Measurements from ENCODE around the gene ENOX1.
A peak's percentile ranks its signal among the peaks of the same experiment; 100 is the strongest.

The ENOX1 gene

GRCh38 chr13:43785650-43786471 lies 911 bp downstream of the ENOX1 start:
- peak; percentile 64 for DNase-seq (ENCODE audit: low read depth)

- DNase-seq (ENCODE audit: low read depth) = no peak
Observed at GRCh38 chr13:43785261-43785649, 1.5 kb downstream of the ENOX1 start.

DNA sequence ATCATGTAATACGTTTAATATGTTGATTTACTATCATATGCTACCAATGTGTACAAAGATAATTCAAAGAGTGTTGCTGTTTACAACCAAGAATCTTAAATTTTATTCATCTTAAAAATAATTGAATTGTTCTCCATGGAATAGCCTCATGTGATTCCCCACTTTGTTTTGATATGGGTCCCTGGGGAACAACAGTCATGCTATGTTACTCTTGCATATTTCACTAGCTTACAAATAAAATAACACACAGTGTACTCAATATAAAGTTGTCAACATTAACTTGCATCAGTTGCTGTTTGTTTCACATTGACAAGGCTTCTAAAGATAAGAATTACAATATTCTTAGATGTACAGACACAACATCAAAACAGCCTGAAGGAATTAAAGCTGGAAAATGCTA lies 2.3 kb downstream of the ENOX1 start:
- no peak for DNase-seq (ENCODE audit: low read depth)

DNA sequence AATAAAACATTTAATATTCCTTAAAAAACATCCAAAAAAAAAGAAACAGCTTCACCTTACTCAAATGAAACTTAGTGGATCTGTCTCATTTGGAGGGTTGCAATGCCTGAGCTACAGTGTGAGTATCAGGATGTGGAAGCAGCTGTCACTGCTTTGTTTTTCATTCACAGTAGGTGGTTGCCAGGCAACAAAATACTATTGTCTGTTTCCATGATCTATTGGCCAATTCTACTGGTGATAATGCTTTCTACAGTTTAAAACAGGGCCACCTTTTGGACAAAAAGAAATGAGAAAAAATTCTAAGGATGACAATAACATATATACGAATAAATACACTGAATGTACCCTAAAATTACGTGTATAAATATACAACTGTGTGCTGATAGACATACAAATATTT lies 3.0 kb downstream of the ENOX1 start:
- peak; percentile 59 for DNase-seq (ENCODE audit: low read depth)

- DNase-seq (ENCODE audit: low read depth) = no peak
Observed at GRCh38 chr13:43782686-43783085, 4.1 kb downstream of the ENOX1 start.

DNA sequence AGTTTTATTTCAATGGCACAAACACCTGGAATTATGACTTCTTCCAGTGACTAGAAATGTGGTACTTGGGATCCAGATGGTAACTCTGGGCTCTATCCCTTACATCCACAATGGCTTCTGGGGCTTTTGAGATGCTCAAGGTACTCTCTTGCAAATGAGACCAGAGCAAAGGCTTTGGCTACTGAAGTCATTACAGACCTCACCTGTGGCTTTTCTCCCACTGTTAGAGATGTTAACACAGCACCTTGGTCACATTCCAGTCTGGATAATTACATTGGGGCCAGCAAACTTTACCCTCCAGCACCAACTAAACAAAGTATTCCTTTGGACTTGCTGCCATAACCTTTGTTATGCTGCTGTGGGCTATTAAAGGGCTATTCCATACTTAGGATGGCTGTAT lies 6.1 kb downstream of the ENOX1 start:
- DNase-seq (ENCODE audit: low read depth) = no peak

DNA sequence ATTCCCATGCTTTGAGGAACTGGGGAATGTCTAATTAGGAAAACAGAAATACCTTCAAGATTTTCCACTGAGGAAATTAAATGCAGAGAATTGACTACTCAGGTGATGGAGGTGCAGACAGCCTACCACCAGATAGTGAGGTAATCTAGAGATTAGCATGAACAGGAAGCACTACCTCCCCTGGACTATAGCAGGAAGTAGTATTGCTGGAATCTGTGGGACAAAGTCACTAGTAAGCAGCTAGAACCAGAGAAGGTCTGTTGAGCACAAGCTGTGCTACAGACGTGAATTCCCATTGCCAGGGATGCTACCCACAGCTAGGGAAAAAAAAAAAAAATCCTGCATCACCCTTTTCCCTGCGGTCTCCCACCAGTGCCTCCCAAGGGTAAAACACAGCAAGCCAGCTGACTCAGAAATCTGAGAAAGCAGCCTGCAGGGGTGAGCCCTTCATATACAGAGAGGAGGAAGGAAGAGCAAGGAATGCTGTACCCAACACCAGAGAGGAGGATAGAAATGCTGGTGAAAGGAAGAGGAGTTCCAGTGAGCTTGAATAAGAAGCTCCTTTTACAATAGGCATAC lies 10.2 kb downstream of the ENOX1 start:
- DNase-seq (ENCODE audit: low read depth) = no peak

GRCh38 chr13:43776006-43776405 lies 10.8 kb downstream of the ENOX1 start:
- no peak for DNase-seq (ENCODE audit: low read depth)

DNA sequence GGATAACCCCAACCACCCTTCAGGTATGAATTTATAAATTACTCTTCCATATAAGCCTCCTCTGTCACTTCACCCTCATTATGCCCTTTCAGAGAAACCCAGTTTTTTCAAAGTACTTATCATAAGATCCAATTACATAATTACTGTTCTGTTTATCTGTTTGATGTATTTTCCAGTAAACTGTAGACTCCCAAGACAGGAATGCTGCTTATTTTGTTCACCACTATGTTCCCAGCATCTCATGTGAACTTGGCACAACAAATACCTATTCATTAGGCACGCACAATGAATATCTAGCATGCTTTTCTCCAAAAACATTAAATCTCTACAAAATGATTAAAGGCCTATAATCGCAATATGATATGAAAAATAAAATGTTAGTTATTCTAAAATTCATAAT lies 13.2 kb downstream of the ENOX1 start:
- no peak for DNase-seq (ENCODE audit: low read depth)

- no peak for DNase-seq (ENCODE audit: low read depth)
Observed at GRCh38 chr13:43770871-43771270, 15.9 kb downstream of the ENOX1 start.

GRCh38 chr13:43769529-43769928 lies 17.2 kb downstream of the ENOX1 start:
- no peak for DNase-seq (ENCODE audit: low read depth)

DNA sequence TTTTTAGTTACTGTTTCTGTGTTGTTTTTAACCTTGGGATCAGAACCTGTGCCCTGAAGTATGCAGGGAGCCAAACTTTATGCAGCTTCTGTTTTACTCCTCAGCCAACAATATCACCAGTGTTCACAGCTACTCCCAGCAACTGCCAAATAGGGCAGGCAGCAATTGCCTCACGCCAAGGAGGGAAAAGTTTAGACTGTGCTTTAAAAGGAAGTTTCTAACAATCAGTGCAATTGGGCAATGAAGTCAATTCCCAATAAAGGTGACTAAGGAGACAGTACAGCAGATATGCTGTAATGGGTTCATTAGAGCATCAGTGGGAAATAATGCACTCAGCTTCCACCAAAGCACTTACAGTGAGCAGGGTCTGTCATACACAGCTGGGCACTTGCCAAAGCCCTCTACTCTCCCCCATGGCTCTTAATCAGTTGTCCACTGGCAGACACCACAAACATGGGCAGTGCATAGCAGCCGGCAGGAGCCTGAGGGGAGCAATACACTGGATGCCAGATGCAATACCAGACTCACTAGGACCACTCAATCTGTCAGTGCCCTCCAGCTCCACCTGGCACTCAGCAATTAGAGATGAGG lies 19.3 kb downstream of the ENOX1 start:
- DNase-seq (ENCODE audit: low read depth) = peak; percentile 31

- DNase-seq (ENCODE audit: low read depth) = no peak
Observed at GRCh38 chr13:43766725-43767124, 20.0 kb downstream of the ENOX1 start.

- no peak for DNase-seq (ENCODE audit: low read depth)
Observed at GRCh38 chr13:43764349-43764748, 22.4 kb downstream of the ENOX1 start.

GRCh38 chr13:43763143-43763759 lies 23.5 kb downstream of the ENOX1 start:
- no peak for DNase-seq (ENCODE audit: low read depth)

DNA sequence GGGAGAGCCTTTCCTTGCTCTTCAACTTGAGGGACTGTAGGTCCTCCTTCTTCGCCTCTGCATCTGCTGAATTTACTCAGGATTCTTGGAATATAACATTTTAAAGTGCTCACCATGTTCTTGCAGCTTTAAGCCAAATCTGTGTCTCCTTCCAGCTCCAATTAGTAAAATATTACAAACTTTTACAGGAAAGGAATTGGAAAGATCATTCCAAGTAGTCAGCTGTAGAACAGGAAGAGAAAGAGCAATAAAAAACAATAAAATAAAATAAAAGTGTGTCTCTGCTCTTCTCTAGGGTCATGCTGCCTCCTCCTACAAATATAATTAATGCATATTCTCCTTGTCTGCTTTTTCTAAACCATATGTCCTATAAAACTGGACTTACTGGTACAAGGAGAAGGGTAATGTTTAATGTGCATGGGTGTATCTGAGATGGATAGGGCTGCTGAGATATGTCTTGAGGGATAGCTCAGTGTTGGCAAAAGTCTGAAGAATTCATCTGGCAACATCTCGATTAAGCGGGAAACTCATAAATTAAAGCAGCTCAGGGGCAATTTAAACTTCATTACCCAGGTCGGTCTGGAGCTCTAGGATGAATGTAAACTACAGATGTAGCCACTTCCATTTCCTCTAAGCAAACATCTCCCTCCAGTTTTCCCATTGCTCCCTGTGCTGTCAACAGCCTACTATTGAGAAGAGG lies 25.0 kb downstream of the ENOX1 start:
- no peak for DNase-seq (ENCODE audit: low read depth)

DNA sequence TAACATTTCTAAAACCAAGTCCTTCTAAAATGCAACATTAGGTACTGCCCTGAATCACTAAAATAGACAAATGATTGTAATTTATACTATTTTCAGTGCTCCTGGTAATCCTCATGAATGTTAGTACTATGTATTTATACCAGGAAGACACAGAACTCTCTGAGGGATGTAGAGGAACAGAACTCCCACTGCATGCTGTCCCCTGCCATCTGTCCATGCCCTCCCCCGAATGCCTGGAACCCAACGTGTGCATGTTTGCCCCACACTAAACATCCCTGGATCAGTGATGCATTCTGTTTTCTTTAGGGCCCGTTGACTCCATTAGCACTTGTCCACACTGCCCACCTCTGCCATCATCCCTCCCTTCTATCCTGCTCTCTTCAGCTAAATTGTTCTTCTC lies 26.5 kb downstream of the ENOX1 start:
- DNase-seq (ENCODE audit: low read depth) = no peak

- no peak for DNase-seq (ENCODE audit: low read depth)
Observed at GRCh38 chr13:43758834-43759233, 27.9 kb downstream of the ENOX1 start.

GRCh38 chr13:43757266-43757665 lies 29.5 kb downstream of the ENOX1 start:
- no peak for DNase-seq (ENCODE audit: low read depth)

DNA sequence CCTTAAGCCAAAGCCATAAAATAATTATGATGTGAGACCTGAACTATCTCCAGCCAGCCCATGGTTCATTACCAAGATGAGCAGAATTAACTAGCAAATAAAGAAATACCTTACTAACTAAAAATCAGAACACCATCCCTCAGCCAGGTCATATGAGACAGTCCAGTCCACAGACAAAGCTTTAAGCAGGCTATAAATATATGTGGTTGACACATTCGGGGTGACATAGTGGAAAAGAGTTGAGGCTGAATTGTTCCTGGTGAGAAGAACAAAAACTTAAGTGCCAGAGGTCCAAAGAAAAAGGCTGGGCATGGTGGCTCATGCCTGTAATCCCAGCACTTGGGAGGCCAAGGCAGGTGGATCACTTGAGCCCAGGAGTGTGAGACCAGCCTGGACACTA lies 30.9 kb downstream of the ENOX1 start:
- DNase-seq (ENCODE audit: low read depth) = no peak

- DNase-seq (ENCODE audit: low read depth) = no peak
Observed at GRCh38 chr13:43751624-43752023, 35.1 kb downstream of the ENOX1 start.

DNA sequence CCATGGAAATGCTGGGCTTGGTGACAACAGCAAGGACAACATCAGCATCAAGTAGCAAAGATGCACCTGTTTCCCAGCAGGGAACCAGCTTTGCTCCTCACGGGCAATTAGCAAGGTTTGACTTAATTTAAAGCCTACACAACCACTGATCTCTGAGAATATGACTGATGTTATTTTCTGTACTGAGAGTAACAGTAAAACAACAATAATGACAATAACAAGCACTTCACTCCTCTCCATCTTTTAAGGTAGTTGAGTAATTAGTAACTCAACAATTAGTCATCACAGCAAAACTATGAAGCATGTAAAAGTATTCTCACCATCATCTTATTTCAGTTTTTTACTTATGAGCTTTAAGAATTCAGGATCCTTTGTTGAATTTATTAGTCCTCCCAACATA lies 37.3 kb downstream of the ENOX1 start:
- DNase-seq (ENCODE audit: low read depth) = no peak
